GM10266 (cell line): ENCODE data around the gene ALDH3A2.

ENCODE experiments used
- DNase-seq: peaks from one replicate; pipeline ENCODE4 v3.0.0; 2012; ENCODE audit errors: extremely low spot score
- TF ChIP-seq, protein P1 (sequence below): IDR thresholded peaks from 2 replicates; pipeline ENCODE4 v1.5.1; 2012; ENCODE audit warnings: mild to moderate bottlenecking, low read depth; ENCODE audit not compliant: control insufficient read depth, insufficient read depth; ENCODE audit errors: missing control alignments

ALDH3A2 gene

DNA sequence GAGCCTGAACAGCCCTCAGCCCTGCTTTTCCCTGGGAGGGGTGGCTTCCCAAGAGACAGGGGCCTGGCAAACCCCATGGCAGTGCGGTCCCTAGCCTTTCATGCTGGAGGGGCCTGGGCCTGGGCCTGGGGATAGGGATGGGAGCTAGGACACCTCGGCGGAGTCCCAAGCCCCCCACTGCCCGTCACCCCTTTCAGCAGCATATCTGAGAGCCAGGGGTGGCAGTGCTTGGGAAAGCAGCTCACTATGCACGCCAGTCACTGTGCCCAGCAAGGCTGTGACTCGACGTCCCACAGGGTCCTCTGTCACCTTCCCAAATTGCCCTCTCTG lies 68.4 kb downstream of the ALDH3A2 start:
- TF ChIP-seq, protein P1, sequence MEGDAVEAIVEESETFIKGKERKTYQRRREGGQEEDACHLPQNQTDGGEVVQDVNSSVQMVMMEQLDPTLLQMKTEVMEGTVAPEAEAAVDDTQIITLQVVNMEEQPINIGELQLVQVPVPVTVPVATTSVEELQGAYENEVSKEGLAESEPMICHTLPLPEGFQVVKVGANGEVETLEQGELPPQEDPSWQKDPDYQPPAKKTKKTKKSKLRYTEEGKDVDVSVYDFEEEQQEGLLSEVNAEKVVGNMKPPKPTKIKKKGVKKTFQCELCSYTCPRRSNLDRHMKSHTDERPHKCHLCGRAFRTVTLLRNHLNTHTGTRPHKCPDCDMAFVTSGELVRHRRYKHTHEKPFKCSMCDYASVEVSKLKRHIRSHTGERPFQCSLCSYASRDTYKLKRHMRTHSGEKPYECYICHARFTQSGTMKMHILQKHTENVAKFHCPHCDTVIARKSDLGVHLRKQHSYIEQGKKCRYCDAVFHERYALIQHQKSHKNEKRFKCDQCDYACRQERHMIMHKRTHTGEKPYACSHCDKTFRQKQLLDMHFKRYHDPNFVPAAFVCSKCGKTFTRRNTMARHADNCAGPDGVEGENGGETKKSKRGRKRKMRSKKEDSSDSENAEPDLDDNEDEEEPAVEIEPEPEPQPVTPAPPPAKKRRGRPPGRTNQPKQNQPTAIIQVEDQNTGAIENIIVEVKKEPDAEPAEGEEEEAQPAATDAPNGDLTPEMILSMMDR = no peak
- no peak for DNase-seq

DNA sequence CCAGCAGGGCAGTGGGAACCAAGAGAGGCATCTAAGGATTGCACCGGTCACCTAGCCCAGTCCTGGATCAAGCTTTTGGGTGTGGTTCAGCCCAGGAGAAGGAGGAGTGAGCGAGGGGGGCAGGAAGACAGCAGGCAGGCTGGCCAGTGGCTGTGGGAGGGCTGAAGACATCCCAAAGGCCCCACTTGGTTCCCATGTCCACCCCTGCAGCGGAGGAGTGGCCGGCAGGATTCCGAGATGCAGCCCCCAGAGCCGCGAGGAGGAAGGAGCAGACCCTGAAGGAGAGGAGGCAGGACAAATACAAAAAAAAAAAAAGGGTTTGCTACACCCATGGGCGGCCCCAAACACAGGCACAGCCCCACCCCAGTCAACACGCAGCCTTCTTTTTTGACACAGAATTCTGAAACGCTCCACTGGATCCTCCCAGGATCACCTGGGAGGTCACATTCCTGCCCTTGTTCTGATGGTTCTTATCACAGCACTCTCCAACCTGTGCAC lies 68.9 kb downstream of the ALDH3A2 start:
- TF ChIP-seq, protein P1 = no peak
- DNase-seq = no peak

DNA sequence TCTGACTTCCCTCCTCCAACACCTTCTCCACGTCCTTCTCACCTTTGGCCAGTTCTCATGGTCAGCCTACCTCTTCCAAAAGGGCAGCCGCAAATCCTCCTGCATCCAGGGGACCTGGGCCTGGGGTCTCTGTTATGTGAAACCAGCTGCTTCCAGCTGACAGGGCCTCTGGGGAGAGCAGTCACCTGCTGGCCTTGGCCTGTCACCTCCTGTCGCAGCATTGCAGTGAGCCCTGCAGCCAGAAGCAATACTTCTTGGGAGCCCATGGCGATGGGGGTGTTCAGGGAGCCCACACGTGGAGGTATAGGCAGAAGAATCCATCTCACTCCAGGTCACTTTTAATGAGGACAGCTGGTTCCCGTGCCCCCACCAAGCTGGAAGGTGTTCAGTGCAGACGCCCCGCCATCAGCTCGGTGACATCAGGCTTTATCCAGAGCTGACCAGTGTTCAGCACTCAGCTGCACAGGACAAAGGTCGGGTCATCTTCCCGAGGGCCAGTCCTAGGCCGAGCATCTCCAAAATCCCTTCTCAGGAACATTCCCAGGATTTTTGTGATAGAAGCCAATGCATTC lies 69.6 kb downstream of the ALDH3A2 start:
- TF ChIP-seq, protein P1 = no peak
- no peak for DNase-seq

DNA sequence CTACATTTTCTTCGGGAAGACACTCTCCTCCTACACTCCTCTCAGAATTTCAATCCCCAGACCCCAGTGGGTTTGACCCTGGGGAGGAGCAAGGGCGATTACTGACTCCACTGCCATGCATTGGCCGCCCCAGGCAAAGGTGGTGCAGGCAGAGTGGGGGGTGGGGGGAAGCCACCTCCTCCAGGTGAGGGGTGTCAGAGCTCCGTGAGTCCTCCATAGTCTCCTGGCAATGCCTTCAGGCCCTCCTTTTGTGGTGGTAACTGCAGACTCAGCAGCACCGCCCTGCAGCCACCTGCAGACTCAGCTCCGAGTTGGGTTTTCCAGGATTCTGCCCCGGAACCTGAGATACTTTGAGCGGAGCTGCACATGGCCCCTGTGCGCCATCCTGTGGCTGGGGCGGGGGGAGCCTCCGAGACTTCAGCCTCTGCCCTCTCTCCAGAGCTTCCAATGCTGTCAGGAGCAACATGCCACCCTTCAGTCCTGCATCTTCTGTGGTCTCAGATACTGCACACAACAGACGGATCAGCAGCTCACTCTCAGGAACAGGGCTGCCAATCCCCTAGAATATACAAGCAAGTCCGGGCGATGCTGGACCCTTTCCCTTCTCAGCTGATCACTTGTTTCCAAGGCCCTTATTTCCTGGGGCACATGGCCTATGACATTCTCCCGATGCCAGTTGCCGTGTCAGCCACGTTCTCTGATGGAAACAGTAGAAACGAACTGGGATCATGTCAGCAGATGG lies 70.2 kb downstream of the ALDH3A2 start:
- DNase-seq = no peak
- TF ChIP-seq, protein P1 = no peak

DNA sequence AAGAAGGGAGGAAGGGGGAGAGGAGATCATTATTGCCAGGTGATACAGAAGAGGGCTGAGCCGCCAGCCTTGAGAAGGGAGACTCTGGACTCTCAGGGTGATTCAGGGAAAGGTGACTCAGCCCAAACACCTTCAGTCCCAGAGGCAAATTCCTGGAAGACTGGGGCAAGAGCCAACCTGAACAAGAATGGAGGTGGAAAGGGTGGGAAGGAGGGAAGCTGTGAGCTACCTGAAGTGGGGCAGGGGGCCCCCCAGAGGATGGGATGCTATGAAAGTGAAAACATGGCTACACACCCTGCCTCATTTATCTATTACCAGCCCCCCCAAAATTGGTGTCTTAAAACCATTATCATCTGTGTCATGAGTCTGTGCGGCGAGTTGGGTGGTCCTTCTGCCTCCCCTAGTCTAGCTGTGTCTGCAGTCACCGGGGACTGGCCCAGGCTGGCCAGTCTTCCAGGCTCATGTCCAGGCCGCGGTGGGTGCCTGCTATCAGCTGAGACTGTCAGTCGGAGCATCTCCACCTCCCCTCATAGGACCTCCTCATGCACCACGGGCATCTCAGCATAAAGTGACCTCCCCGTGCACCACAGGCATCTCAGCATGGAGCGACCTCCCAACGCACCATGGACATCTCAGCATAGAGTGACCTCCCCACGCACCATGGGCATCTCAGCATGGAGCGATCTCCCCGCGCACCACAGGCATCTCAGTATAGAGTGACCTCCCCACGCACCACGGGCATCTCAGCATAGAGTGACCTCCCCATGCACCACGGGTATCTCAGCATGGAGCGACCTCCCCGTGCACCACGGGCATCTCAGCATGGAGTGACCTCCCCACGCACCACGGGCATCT lies 71.0 kb downstream of the ALDH3A2 start:
- TF ChIP-seq, protein P1 = no peak
- DNase-seq = no peak

DNA sequence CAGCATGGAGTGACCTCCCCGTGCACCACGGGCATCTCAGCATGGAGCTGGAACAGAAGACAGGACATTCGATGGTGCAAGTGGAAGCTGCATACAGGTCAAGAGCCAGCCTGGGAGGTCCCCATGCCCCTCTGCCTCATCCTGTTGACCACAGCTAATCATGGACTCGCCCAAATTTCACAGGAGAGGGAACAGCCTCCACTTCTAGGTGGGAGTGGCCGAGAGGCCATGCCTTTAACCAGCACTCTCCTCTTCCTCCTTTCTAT lies 71.6 kb downstream of the ALDH3A2 start:
- no peak for DNase-seq
- TF ChIP-seq, protein P1 = no peak
